ENCODE results near the gene UBR3.

Gene UBR3

DNA sequence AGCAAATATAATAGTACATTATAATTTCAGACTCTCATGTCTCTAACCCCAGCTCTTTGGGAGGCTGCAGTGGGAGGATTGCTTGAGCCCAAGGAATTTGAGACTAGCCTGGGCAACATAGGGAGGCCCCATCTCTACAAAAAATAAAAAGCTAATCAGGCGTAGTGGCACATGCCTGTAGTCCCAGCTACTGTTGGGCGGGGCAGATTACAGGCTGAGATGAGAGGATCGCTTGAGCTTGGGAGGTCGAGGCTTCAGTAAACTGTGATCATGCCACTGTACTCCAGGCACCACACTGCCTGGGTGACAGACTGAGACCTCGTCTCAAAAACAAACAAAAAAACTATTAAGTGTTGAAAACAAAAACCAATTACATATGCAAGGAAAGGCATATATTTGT lies 227.7 kb downstream of the UBR3 start:
- no peak for FAIRE-seq

- no peak for FAIRE-seq
Measured at GRCh38 chr2:170056900-170057299, 229.6 kb downstream of the UBR3 start.

GRCh38 chr2:170063456-170064235 lies 236.4 kb downstream of the UBR3 start:
- FAIRE-seq: no peak

- no peak for FAIRE-seq
Measured at GRCh38 chr2:170070778-170071177, 243.5 kb downstream of the UBR3 start.

DNA sequence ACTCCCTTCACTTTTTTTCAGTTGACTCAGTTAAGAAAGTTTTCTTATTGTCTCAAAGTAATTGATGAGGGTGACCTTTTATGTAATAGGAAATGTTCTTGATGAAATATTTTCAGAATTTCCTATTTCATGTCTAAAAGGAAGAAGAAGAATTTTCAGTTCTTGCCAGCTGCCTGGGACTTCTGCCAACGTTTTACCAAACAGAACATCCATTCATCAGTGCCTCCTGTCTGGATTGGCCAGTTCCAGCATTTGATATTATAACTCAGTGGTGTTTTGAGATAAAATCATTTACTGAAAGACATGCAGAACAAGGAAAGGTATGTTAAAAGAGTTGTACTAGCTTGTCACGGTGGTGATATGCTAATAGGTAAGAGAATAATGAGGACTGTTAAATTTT lies 246.0 kb downstream of the UBR3 start:
- no peak for FAIRE-seq

DNA sequence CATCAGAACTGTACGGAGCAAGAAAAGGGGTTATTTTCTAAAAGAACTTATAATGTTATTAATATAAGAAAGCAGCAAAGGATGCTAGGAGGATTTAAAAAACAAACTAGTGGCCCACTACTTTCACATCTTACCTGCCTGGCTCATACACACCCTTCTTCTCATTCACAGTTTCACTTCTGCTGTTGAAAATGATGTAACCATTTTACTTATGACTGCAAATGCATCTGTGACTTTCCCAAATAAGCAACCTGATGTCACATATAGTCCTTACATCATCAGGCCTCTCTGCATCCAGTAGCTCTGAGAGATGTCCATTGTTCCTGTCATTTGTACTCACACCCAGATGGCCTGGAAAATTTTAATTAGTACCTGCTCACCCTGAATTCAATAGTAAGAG lies 248.9 kb downstream of the UBR3 start:
- FAIRE-seq: no peak

GRCh38 chr2:170077830-170078569 lies 250.7 kb downstream of the UBR3 start:
- no peak for FAIRE-seq

GRCh38 chr2:170084820-170085491 lies 257.7 kb downstream of the UBR3 start:
- FAIRE-seq: no peak

GRCh38 chr2:170086117-170086688 lies 258.9 kb downstream of the UBR3 start:
- no peak for FAIRE-seq

DNA sequence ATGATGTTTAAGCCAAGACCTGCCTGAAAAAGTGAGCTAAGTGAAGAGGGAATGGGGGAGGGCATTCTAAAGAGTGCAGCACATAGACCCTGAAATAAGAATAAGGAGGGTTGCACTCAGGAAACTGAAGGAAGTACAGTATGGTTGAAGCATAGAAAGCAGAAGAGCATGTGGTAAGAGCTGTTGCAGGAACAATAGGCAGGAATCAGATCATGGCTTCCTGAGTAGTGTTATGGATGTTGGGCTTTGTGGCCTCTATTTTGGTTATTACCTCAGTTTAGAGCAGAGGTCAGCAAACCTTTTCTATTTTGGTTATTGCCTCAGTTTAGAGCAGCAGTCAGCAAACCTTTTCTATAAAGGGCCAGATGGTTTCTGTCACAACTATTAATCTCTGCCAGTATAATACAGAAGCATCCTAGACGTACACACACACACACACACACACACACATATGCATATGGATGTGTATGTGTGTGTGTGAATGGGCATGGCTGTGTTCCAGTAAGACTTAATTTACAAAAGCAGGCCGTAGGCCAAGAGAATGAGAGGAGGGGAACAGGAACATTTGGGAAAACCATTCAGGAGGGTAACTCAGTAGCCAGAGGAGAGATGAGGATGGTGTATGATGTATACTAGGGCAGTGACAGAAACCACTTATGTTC lies 259.6 kb downstream of the UBR3 start:
- FAIRE-seq: no peak

- FAIRE-seq: no peak
Measured at GRCh38 chr2:170087413-170087793, 260.1 kb downstream of the UBR3 start.

GRCh38 chr2:170088776-170089175 lies 261.5 kb downstream of the UBR3 start:
- no peak for FAIRE-seq

- no peak for FAIRE-seq
Measured at GRCh38 chr2:170090229-170090628, 263.0 kb downstream of the UBR3 start.

- FAIRE-seq: no peak
Measured at GRCh38 chr2:170091436-170091835, 264.2 kb downstream of the UBR3 start.

- FAIRE-seq: no peak
Measured at GRCh38 chr2:170092436-170093060, 265.3 kb downstream of the UBR3 start.

DNA sequence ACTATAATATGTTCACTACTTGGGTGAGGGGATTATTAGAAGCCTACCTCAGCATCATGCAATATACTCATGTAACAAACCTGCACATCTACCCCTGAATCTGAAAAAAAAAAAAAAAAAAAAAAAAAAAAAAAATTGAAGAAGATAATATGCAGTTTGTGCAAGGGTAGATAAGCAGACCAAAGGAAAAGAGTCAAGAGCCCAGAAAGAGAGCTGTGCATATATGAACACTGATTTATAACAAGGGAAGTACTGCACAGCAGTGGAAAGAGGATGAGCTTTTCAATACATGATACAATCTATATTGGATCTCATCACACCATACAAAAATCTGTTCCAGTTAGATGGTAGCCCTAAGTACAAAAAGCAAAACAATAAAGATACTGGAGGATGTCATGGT lies 268.1 kb downstream of the UBR3 start:
- no peak for FAIRE-seq

GRCh38 chr2:170098626-170099312 lies 271.5 kb downstream of the UBR3 start:
- no peak for FAIRE-seq

DNA sequence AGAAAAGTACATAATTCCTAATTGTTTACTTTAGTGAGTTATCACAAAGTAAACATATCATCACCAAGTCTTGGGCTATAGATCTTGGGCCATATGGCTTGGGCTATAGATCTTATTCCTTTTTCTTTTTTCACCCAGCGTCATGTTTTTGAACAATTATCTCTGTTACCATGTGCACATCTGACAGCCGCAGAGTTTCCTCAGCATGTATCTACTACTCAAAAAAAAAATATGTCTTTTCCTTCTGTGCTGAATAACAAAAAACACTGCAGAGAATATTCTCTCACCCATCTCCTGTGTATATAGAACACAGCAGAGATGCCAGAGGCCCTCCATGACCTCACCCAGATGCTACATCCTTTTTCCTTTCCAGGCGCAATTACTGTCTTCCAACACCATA lies 274.5 kb downstream of the UBR3 start:
- no peak for FAIRE-seq

- no peak for FAIRE-seq
Measured at GRCh38 chr2:170106102-170106840, 279.0 kb downstream of the UBR3 start.

GRCh38 chr2:170113168-170113894 lies 286.1 kb downstream of the UBR3 start:
- FAIRE-seq: no peak
